HG03520 (cell line): ENCODE data around the gene UNC5B.
"Not testable (repeated sequence)": the region's sequence is repeated elsewhere in the genome, so short reads cannot be mapped to it uniquely, and the experiment has no call there.

ENCODE experiments used
- ATAC-seq: cut with Tn5 transposase; IDR thresholded peaks from one replicate; pipeline ENCODE4 v1.9.1; 2021; ENCODE audit warnings: mild to moderate bottlenecking, moderate library complexity; ENCODE audit not compliant: unreplicated experiment

UNC5B gene

GRCh38 chr10:71295641-71296040 is 83.3 kb downstream of the UNC5B start:
- ATAC-seq, result no peak

GRCh38 chr10:71296086-71296485 is 83.7 kb downstream of the UNC5B start:
- ATAC-seq, result no peak

GRCh38 chr10:71296811-71297210 is 84.4 kb downstream of the UNC5B start:
- not testable (repeated sequence) for ATAC-seq

- no peak for ATAC-seq
These were observed 85.0 kb downstream of the UNC5B start for GRCh38 chr10:71297343-71297742.

- no peak for ATAC-seq
These were observed 86.9 kb downstream of the UNC5B start for GRCh38 chr10:71299071-71299785.

- ATAC-seq, result no peak
These were observed 88.4 kb downstream of the UNC5B start for GRCh38 chr10:71300555-71301370.

GRCh38 chr10:71301371-71301916 is 89.1 kb downstream of the UNC5B start:
- ATAC-seq, result no peak

- ATAC-seq, result no peak
These were observed 90.1 kb downstream of the UNC5B start for GRCh38 chr10:71302451-71302850.

GRCh38 chr10:71302874-71303568 is 90.7 kb downstream of the UNC5B start:
- no peak for ATAC-seq

GRCh38 chr10:71303569-71303907 is 91.2 kb downstream of the UNC5B start:
- ATAC-seq, result no peak

- ATAC-seq, result no peak
These were observed 92.5 kb downstream of the UNC5B start for GRCh38 chr10:71304914-71305313.

GRCh38 chr10:71306979-71307378 is 94.6 kb downstream of the UNC5B start:
- ATAC-seq, result no peak

- no peak for ATAC-seq
These were observed 95.2 kb downstream of the UNC5B start for GRCh38 chr10:71307469-71308085.

GRCh38 chr10:71308244-71308643 is 95.9 kb downstream of the UNC5B start:
- no peak for ATAC-seq

- no peak for ATAC-seq
These were observed 96.6 kb downstream of the UNC5B start for GRCh38 chr10:71308985-71309384.

GRCh38 chr10:71309919-71310318 is 97.5 kb downstream of the UNC5B start:
- ATAC-seq, result no peak

GRCh38 chr10:71312220-71312619 is 99.8 kb downstream of the UNC5B start:
- ATAC-seq, result no peak

- ATAC-seq, result no peak
These were observed 100.7 kb downstream of the UNC5B start for GRCh38 chr10:71312811-71313789.

GRCh38 chr10:71314028-71314693 is 101.8 kb downstream of the UNC5B start:
- ATAC-seq, result no peak
